Embryonic facial prominence (tissue), 1 donor: Measurements from ENCODE around the gene PSMF1.

Experiments used
- DNase-seq: peaks from one replicate; pipeline ENCODE4 v3.0.0-alpha.2; 2016; ENCODE audit errors: extremely low spot score

The PSMF1 gene

GRCh38 chr20:1118336-1119127 is at the start of gene PSMF1:
Gene PSMF1, plus strand, starts transcription at chr20:1118602. Its CDS starts 172 bp downstream, at chr20:1118774.
- DNase-seq: peak; percentile 65

- no peak for DNase-seq
Measured at GRCh38 chr20:1072258-1072657, 46.1 kb upstream of the PSMF1 start.

GRCh38 chr20:1075616-1076015 is 42.8 kb upstream of the PSMF1 start:
- DNase-seq: no peak

- DNase-seq: no peak
Measured at GRCh38 chr20:1081891-1082290, 36.5 kb upstream of the PSMF1 start.

GRCh38 chr20:1083431-1084080 is 34.8 kb upstream of the PSMF1 start:
- no peak for DNase-seq

GRCh38 chr20:1085492-1086276 is 32.7 kb upstream of the PSMF1 start:
- DNase-seq: no peak

- DNase-seq: no peak
Measured at GRCh38 chr20:1086277-1087213, 31.9 kb upstream of the PSMF1 start.

GRCh38 chr20:1087311-1087905 is 31.0 kb upstream of the PSMF1 start:
- no peak for DNase-seq

- no peak for DNase-seq
Measured at GRCh38 chr20:1094751-1095150, 23.7 kb upstream of the PSMF1 start.

GRCh38 chr20:1101533-1101932 is 16.9 kb upstream of the PSMF1 start:
- no peak for DNase-seq

- DNase-seq: no peak
Measured at GRCh38 chr20:1102016-1102415, 16.4 kb upstream of the PSMF1 start.

- no peak for DNase-seq
Measured at GRCh38 chr20:1103751-1104150, 14.7 kb upstream of the PSMF1 start.

- DNase-seq: no peak
Measured at GRCh38 chr20:1105599-1106194, 12.7 kb upstream of the PSMF1 start.

- DNase-seq: no peak
Measured at GRCh38 chr20:1107176-1107575, 11.2 kb upstream of the PSMF1 start.

- DNase-seq: no peak
Measured at GRCh38 chr20:1108437-1108920, 9.9 kb upstream of the PSMF1 start.

GRCh38 chr20:1112908-1113307 is 5.5 kb upstream of the PSMF1 start:
- no peak for DNase-seq

- DNase-seq: no peak
Measured at GRCh38 chr20:1118004-1118335, 432 bp upstream of the PSMF1 start.

GRCh38 chr20:1119128-1119505 is 715 bp downstream of the PSMF1 start:
- DNase-seq: no peak

GRCh38 chr20:1119524-1119923 is 1.1 kb downstream of the PSMF1 start:
- no peak for DNase-seq

GRCh38 chr20:1121429-1121828 is 3.0 kb downstream of the PSMF1 start:
- DNase-seq: no peak
